Fibroblast of lung (primary cell): ENCODE results near the gene C2CD4C.

Experiments used
- CTCF ChIP-seq, 2 donors: IDR thresholded peaks in 1 of 2; conservative IDR thresholded peaks in 1 of 2; 1 replicate in 1 of 2; 2 replicates in 1 of 2; pipeline ENCODE4 v1.5.1; 2011 to 2012; ENCODE audit warnings: low read length in 2 of 2, control low read depth in 1 of 2, inconsistent platforms in 1 of 2, low read depth in 1 of 2, mild to moderate bottlenecking in 1 of 2
- EZH2 ChIP-seq: IDR thresholded peaks from 2 replicates; pipeline ENCODE4 v1.5.1; 2012; ENCODE audit warnings: low read length, control low read depth, mild to moderate bottlenecking; ENCODE audit errors: missing control alignments

DNA sequence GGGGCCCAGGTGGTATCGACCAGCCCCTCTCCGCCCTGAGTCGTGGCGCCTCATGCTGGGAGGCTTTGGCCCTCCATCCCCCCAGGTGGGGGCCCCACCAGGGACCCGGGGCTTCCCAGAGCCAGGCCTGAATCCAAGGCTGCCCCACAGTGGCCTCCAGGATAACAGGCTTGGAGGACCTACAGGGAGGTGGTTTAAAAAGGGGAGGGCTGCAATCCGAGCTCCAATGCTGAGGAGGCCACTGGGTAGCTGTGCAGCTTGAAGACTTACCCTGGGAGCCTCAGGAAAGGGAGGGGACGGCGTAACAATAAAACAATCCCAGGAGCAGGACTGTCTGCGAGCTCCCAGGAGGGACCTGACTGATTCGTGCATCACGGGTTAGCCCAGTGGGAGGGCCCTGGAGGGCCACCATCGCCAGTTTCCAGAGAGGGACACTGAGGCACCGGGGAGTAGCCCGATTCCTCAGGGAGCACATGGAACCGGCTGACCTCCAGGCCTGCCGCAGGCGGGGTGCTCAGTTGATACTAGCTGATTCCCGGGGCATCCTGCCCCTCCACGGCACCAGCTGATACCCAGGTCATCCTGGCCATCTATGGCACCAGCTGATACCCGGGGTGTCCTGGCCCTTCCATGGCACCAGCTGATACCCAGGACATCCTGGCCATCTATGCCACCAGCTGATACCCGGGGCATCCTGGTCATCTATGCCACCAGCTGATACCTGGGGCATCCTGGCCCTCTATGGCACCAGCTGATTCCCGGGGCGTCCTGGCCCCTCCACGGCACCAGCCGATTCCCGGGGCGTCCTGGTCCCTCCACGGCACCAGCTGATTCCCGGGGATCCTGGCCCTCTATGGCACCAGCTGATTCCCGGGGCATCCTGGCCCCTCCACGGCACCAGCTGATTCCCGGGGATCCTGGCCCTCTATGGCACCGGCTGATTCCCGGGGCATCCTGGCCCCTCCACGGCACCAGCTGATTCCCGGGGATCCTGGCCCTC is 3.7 kb upstream of the C2CD4C start:
- TF ChIP-seq CTCF (conservative IDR thresholded peaks at IDR 0.05 in 1 of 2, IDR thresholded peaks at IDR 0.05 in 1 of 2; ENCODE audit: low read depth in 1 of 2, low read length in 2 of 2) (no peak), EZH2 (no peak)
